Measurements from ENCODE around the gene IFI44L.

DNA sequence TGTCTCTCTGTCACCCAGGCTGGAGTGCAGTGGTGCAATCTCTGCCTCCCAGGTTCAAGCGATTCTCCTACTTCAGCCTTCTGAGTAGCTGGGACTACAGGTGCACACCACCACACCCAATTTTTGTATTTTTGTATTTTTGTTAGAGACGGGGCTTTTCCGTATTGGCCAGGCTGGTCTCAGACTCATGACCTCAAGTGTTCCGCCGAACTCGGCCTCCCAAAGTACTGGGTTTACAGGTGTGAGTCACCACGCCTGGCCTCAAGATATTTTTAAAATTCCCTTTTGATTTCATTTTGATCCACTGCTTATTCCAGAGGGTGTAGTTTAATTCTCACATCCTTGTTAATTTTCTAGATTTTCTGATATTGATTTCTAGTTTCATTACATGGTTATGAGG lies 3.8 kb downstream of the IFI44L start:
- TF ChIP-seq CTCF (IDR thresholded peaks at IDR 0.05; ENCODE audit: borderline replicate concordance, extremely low read depth, low read length, poor library complexity, severe bottlenecking), result no peak
- no peak for TF ChIP-seq EZH2 (IDR thresholded peaks at IDR 0.05; ENCODE audit: borderline replicate concordance, low read depth, low read length, severe bottlenecking)

Measured in DND-41 (cell line).